ENCODE measurements around the gene IL12RB1. TPM values are rescaled to one million over a fixed set of nuclear protein-coding genes. Genes with fewer than 3 reads are reported as not detected.

The IL12RB1 gene
- total and polyA plus RNA-seq, 2 donors, result 3.7 to 7.4 TPM

DNA sequence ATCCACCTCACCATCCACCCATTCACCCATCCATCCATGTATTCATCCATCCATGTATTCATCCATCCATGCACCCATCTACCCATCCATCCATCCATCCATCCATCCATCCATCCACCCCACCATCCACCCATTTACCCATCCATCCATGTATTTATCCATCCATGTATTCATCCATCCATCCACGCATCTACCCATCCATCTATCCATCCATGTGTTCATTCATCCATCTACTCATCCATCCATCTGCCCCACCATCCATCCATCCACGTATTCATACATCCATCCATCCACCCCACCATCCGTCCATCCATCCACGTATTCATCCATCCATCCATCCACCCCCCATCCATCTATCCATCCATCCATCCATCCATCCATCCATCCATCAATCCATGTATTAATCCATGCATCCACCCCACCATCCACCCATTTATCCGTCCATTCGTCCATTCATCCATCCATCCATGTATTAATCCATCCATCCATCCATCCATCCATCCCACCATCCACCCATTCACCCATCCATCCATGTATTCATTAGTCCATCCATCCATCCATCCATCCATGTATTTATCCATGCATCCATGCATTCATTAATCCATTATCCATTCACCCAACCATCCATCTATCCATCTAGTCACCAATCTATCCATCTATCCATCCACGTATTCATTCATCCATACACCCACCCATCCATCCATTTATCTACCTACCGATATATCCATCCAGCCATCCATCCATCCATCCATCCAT is 2.6 kb downstream of the IL12RB1 start:
- Histone ChIP-seq H3K27ac (ENCODE audit: low read depth in 1 of 2, low read length in 1 of 2) (no peak overlapping the region), H3K4me3 (ENCODE audit: low read length in 2 of 2) (no peak overlapping the region), H3K36me3 (ENCODE audit: control insufficient read depth in 2 of 2, insufficient read depth in 2 of 2, low read length in 1 of 2) (peaks cover 0 to 4% of the 10 kb centered on the region in 2 donors), H3K4me1 (ENCODE audit: control insufficient read depth in 2 of 2, insufficient read depth in 2 of 2, low read length in 2 of 2) (peaks cover 2 to 25% of the 10 kb centered on the region in 2 donors), H3K9me3 (ENCODE audit: control insufficient read depth in 2 of 2, insufficient read depth in 1 of 2, low read length in 1 of 2) (no peaks in the 10 kb centered on the region), H3K27me3 (ENCODE audit: control insufficient read depth in 2 of 2, insufficient read depth in 1 of 2, low read length in 1 of 2) (no peaks in the 10 kb centered on the region)
- WGBS, result 89% methylated on average over 8 of the region's 8 CpGs
- no peak for DNase-seq (ENCODE audit: low read depth in 6 of 9, low spot score in 9 of 9)

DNA sequence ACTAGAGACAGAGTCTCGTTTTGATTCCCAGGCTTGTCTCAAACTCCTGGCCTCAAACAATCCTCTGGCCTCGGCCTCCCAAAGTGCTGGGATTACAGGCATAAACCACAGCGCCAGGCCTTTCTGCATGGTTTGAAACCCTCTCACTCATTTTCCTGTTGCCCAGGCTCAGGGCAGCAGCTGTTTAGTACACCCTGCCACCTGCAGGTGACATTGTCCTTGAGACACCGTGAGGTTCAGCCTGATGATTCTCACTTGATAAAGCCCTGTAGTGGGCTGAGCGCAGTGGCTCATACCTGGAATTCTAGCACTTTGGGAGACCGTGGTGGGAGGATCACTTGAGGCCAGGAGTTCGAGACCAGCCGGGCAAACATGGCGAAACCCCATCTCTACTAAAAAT is 12.5 kb downstream of the IL12RB1 start:
- H3K9me3 ChIP-seq (ENCODE audit: control insufficient read depth in 2 of 2, insufficient read depth in 1 of 2, low read length in 1 of 2), result peaks cover 0 to 4% of the 10 kb centered on the region in 2 donors
- H3K27ac ChIP-seq (ENCODE audit: low read depth in 1 of 2, low read length in 1 of 2), result no peak overlapping the region
- 88% methylated on average over 9 of the region's 9 CpGs for WGBS
- H3K4me1 ChIP-seq (ENCODE audit: control insufficient read depth in 2 of 2, insufficient read depth in 2 of 2, low read length in 2 of 2), result peaks cover 0 to 15% of the 10 kb centered on the region in 2 donors
- peaks cover 0 to 18% of the 10 kb centered on the region in 2 donors for H3K36me3 ChIP-seq (ENCODE audit: control insufficient read depth in 2 of 2, insufficient read depth in 2 of 2, low read length in 1 of 2)
- no peaks in the 10 kb centered on the region for H3K27me3 ChIP-seq (ENCODE audit: control insufficient read depth in 2 of 2, insufficient read depth in 1 of 2, low read length in 1 of 2)
- H3K4me3 ChIP-seq (ENCODE audit: low read length in 2 of 2), result no peak overlapping the region
- peak in 2 of 9 donors; percentile 50 to 59 for DNase-seq (ENCODE audit: low read depth in 6 of 9, low spot score in 9 of 9)

GRCh38 chr19:18073197-18073596 is 13.5 kb downstream of the IL12RB1 start:
- H3K4me3 ChIP-seq (ENCODE audit: low read length in 2 of 2), result no peak overlapping the region
- H3K27ac ChIP-seq (ENCODE audit: low read depth in 1 of 2, low read length in 1 of 2), result peak overlapping the region in 1 of 2 donors; percentile 32
- H3K27me3 ChIP-seq (ENCODE audit: control insufficient read depth in 2 of 2, insufficient read depth in 1 of 2, low read length in 1 of 2), result no peaks in the 10 kb centered on the region
- H3K36me3 ChIP-seq (ENCODE audit: control insufficient read depth in 2 of 2, insufficient read depth in 2 of 2, low read length in 1 of 2), result peaks cover 0 to 18% of the 10 kb centered on the region in 2 donors
- H3K4me1 ChIP-seq (ENCODE audit: control insufficient read depth in 2 of 2, insufficient read depth in 2 of 2, low read length in 2 of 2), result peaks cover 0 to 15% of the 10 kb centered on the region in 2 donors
- DNase-seq (ENCODE audit: low read depth in 6 of 9, low spot score in 9 of 9), result peak in 1 of 9 donors; percentile 62
- peaks cover 0 to 4% of the 10 kb centered on the region in 2 donors for H3K9me3 ChIP-seq (ENCODE audit: control insufficient read depth in 2 of 2, insufficient read depth in 1 of 2, low read length in 1 of 2)
- 53% methylated on average over 4 of the region's 4 CpGs for WGBS

GRCh38 chr19:18072335-18072734 is 14.4 kb downstream of the IL12RB1 start:
- H3K4me1 ChIP-seq (ENCODE audit: control insufficient read depth in 2 of 2, insufficient read depth in 2 of 2, low read length in 2 of 2), result peaks cover 0 to 15% of the 10 kb centered on the region in 2 donors
- WGBS, result 93% methylated on average over 6 of the region's 6 CpGs
- H3K9me3 ChIP-seq (ENCODE audit: control insufficient read depth in 2 of 2, insufficient read depth in 1 of 2, low read length in 1 of 2), result peaks cover 0 to 4% of the 10 kb centered on the region in 2 donors
- H3K27me3 ChIP-seq (ENCODE audit: control insufficient read depth in 2 of 2, insufficient read depth in 1 of 2, low read length in 1 of 2), result no peaks in the 10 kb centered on the region
- no peak for DNase-seq (ENCODE audit: low read depth in 6 of 9, low spot score in 9 of 9)
- peaks cover 0 to 18% of the 10 kb centered on the region in 2 donors for H3K36me3 ChIP-seq (ENCODE audit: control insufficient read depth in 2 of 2, insufficient read depth in 2 of 2, low read length in 1 of 2)
- H3K4me3 ChIP-seq (ENCODE audit: low read length in 2 of 2), result no peak overlapping the region
- H3K27ac ChIP-seq (ENCODE audit: low read depth in 1 of 2, low read length in 1 of 2), result no peak overlapping the region

- no peak for DNase-seq (ENCODE audit: low read depth in 6 of 9, low spot score in 9 of 9)
These were observed 16.6 kb downstream of the IL12RB1 start for GRCh38 chr19:18070181-18070580.

GRCh38 chr19:18069383-18069782 is 17.4 kb downstream of the IL12RB1 start:
- Histone ChIP-seq H3K36me3 (ENCODE audit: control insufficient read depth in 2 of 2, insufficient read depth in 2 of 2, low read length in 1 of 2) (peaks cover 0 to 14% of the 10 kb centered on the region in 2 donors), H3K9me3 (ENCODE audit: control insufficient read depth in 2 of 2, insufficient read depth in 1 of 2, low read length in 1 of 2) (peaks cover 0 to 4% of the 10 kb centered on the region in 2 donors), H3K27me3 (ENCODE audit: control insufficient read depth in 2 of 2, insufficient read depth in 1 of 2, low read length in 1 of 2) (no peaks in the 10 kb centered on the region), H3K4me3 (ENCODE audit: low read length in 2 of 2) (no peak overlapping the region), H3K4me1 (ENCODE audit: control insufficient read depth in 2 of 2, insufficient read depth in 2 of 2, low read length in 2 of 2) (peaks cover 0 to 15% of the 10 kb centered on the region in 2 donors), H3K27ac (ENCODE audit: low read depth in 1 of 2, low read length in 1 of 2) (no peak overlapping the region)
- no peak for DNase-seq (ENCODE audit: low read depth in 6 of 9, low spot score in 9 of 9)
- 98% methylated on average over 15 of the region's 15 CpGs for WGBS

More at GRCh38 chr19:18070181-18070580, 16.6 kb downstream of the IL12RB1 start:
- peaks cover 0 to 15% of the 10 kb centered on the region in 2 donors for H3K4me1 ChIP-seq (ENCODE audit: control insufficient read depth in 2 of 2, insufficient read depth in 2 of 2, low read length in 2 of 2)
- 96% methylated on average over 11 of the region's 11 CpGs for WGBS
- H3K4me3 ChIP-seq (ENCODE audit: low read length in 2 of 2), result no peak overlapping the region
- peaks cover 0 to 14% of the 10 kb centered on the region in 2 donors for H3K36me3 ChIP-seq (ENCODE audit: control insufficient read depth in 2 of 2, insufficient read depth in 2 of 2, low read length in 1 of 2)
- peaks cover 0 to 4% of the 10 kb centered on the region in 2 donors for H3K9me3 ChIP-seq (ENCODE audit: control insufficient read depth in 2 of 2, insufficient read depth in 1 of 2, low read length in 1 of 2)
- no peak overlapping the region for H3K27ac ChIP-seq (ENCODE audit: low read depth in 1 of 2, low read length in 1 of 2)
- H3K27me3 ChIP-seq (ENCODE audit: control insufficient read depth in 2 of 2, insufficient read depth in 1 of 2, low read length in 1 of 2), result no peaks in the 10 kb centered on the region

GRCh38 chr19:18068395-18068794 is 18.3 kb downstream of the IL12RB1 start:
- H3K4me1 ChIP-seq (ENCODE audit: control insufficient read depth in 2 of 2, insufficient read depth in 2 of 2, low read length in 2 of 2), result peaks cover 0 to 5% of the 10 kb centered on the region in 2 donors
- peaks cover 0 to 4% of the 10 kb centered on the region in 2 donors for H3K9me3 ChIP-seq (ENCODE audit: control insufficient read depth in 2 of 2, insufficient read depth in 1 of 2, low read length in 1 of 2)
- H3K27ac ChIP-seq (ENCODE audit: low read depth in 1 of 2, low read length in 1 of 2), result no peak overlapping the region
- over 99% methylated on average over 5 of the region's 5 CpGs for WGBS
- H3K36me3 ChIP-seq (ENCODE audit: control insufficient read depth in 2 of 2, insufficient read depth in 2 of 2, low read length in 1 of 2), result peaks cover 0 to 14% of the 10 kb centered on the region in 2 donors
- no peak for DNase-seq (ENCODE audit: low read depth in 6 of 9, low spot score in 9 of 9)
- no peaks in the 10 kb centered on the region for H3K27me3 ChIP-seq (ENCODE audit: control insufficient read depth in 2 of 2, insufficient read depth in 1 of 2, low read length in 1 of 2)
- H3K4me3 ChIP-seq (ENCODE audit: low read length in 2 of 2), result no peak overlapping the region

DNA sequence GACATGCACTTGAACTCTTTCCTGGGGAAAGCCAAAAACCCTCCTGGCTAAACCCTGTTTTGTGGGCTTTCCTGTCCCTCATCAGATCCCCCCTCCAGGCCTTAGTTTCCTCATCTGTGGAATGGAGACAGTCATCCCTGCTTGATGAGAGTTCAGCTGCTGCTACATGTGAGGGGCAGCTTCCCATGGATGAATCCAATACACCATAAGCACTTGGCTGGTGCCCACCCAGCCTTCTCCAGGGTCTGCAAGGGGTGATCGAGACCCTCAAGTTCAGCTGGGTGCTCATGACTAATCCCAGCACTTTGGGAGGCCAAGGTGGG is 21.6 kb downstream of the IL12RB1 start:
- H3K27me3 ChIP-seq (ENCODE audit: control insufficient read depth in 2 of 2, insufficient read depth in 1 of 2, low read length in 1 of 2), result no peaks in the 10 kb centered on the region
- peaks cover 0 to 1% of the 10 kb centered on the region in 2 donors for H3K36me3 ChIP-seq (ENCODE audit: control insufficient read depth in 2 of 2, insufficient read depth in 2 of 2, low read length in 1 of 2)
- H3K4me3 ChIP-seq (ENCODE audit: low read length in 2 of 2), result no peak overlapping the region
- DNase-seq (ENCODE audit: low read depth in 6 of 9, low spot score in 9 of 9), result no peak
- H3K27ac ChIP-seq (ENCODE audit: low read depth in 1 of 2, low read length in 1 of 2), result no peak overlapping the region
- 98% methylated on average over 1 of the region's 1 CpG for WGBS
- H3K4me1 ChIP-seq (ENCODE audit: control insufficient read depth in 2 of 2, insufficient read depth in 2 of 2, low read length in 2 of 2), result no peaks in the 10 kb centered on the region
- H3K9me3 ChIP-seq (ENCODE audit: control insufficient read depth in 2 of 2, insufficient read depth in 1 of 2, low read length in 1 of 2), result no peaks in the 10 kb centered on the region

GRCh38 chr19:18063463-18063862 is 23.3 kb downstream of the IL12RB1 start:
- no peaks in the 10 kb centered on the region for H3K27me3 ChIP-seq (ENCODE audit: control insufficient read depth in 2 of 2, insufficient read depth in 1 of 2, low read length in 1 of 2)
- no peak overlapping the region for H3K4me3 ChIP-seq (ENCODE audit: low read length in 2 of 2)
- peak in 1 of 9 donors; percentile 25 for DNase-seq (ENCODE audit: low read depth in 6 of 9, low spot score in 9 of 9)
- 97% methylated on average over 5 of the region's 5 CpGs for WGBS
- peaks cover 3 to 4% of the 10 kb centered on the region in 2 donors for H3K4me1 ChIP-seq (ENCODE audit: control insufficient read depth in 2 of 2, insufficient read depth in 2 of 2, low read length in 2 of 2)
- H3K36me3 ChIP-seq (ENCODE audit: control insufficient read depth in 2 of 2, insufficient read depth in 2 of 2, low read length in 1 of 2), result no peaks in the 10 kb centered on the region
- no peak overlapping the region for H3K27ac ChIP-seq (ENCODE audit: low read depth in 1 of 2, low read length in 1 of 2)
- H3K9me3 ChIP-seq (ENCODE audit: control insufficient read depth in 2 of 2, insufficient read depth in 1 of 2, low read length in 1 of 2), result no peaks in the 10 kb centered on the region
